Panc1 (cell line): ENCODE measurements around the gene ARHGAP6. TPM values are rescaled to one million over a fixed set of nuclear protein-coding genes. Genes with fewer than 3 reads are reported as not detected.

Experiments
- ATAC-seq: fragments of 200-7000 bp; cut with Tn5 transposase; 2 replicates; pipeline ENCODE4 v1.9.1; 2020; ENCODE audit warnings: mild to moderate bottlenecking, moderate library complexity
- BruUV-seq: library from RNA; stranded (reverse); fragments of 400-500 nt; replicated peaks from 2 replicates; lab custom pipeline; 2021; lab: Mats Ljungman, UMichigan
- CTCF ChIA-PET: fragments of 300-600 bp; sonication (Branson Sonifier 250); formaldehyde crosslinking; loops from one replicate; lab custom pipeline; 2022; ENCODE audit warnings: antibody characterized with exemption; lab: Charles Lee
- POLR2A ChIA-PET: fragments of 300-600 bp; sonication (Branson Sonifier 250); formaldehyde crosslinking; loops from one replicate; lab custom pipeline; 2022; ENCODE audit warnings: antibody characterized with exemption; lab: Charles Lee
- DNase-seq: peaks from one replicate; pipeline ENCODE4 v3.0.0-alpha.2; 2010; ENCODE audit warnings: low read depth, low spot score
- H3K27ac ChIP-seq: 2 replicates; pipeline ENCODE4 v1.5.1; 2011; ENCODE audit warnings: mild to moderate bottlenecking, low read length, inconsistent platforms
- H3K27me3 ChIP-seq: fragments of 200-500 bp; sonication (Bioruptor generic); 2 replicates; pipeline ENCODE4 v1.6.0; 2014; ENCODE audit warnings: low read length, inconsistent platforms; ENCODE audit not compliant: control insufficient read depth, insufficient read depth
- H3K36me3 ChIP-seq: fragments of 200-500 bp; sonication (Bioruptor generic); 2 replicates; pipeline ENCODE4 v1.5.1; 2014; ENCODE audit warnings: inconsistent platforms, mild to moderate bottlenecking, low read length, moderate library complexity; ENCODE audit not compliant: control insufficient read depth, insufficient read depth
- H3K4me1 ChIP-seq: 2 replicates; pipeline ENCODE4 v1.5.1; 2011; ENCODE audit warnings: inconsistent platforms, mild to moderate bottlenecking, low read length, moderate library complexity; ENCODE audit not compliant: control insufficient read depth, insufficient read depth
- H3K4me3 ChIP-seq, 2 experiments: 2 replicates each; pipeline ENCODE4 v1.5.1; 2011 to 2012; ENCODE audit warnings: low read depth in 2 of 2, low read length in 2 of 2, mild to moderate bottlenecking in 2 of 2, inconsistent platforms in 1 of 2, moderate library complexity in 1 of 2
- H3K9me3 ChIP-seq: fragments of 200-500 bp; sonication (Bioruptor generic); 2 replicates; pipeline ENCODE4 v1.5.1; 2014; ENCODE audit warnings: low read depth, mild to moderate bottlenecking, inconsistent platforms, low read length, moderate library complexity; ENCODE audit not compliant: control insufficient read depth, insufficient read depth
- CTCF ChIP-seq: fragments of 450-650 bp; IDR thresholded peaks from 2 replicates; pipeline ENCODE4 v1.5.1; 2017; ENCODE audit warnings: mild to moderate bottlenecking
- POLR2AphosphoS5 ChIP-seq: IDR thresholded peaks from 2 replicates; pipeline ENCODE4 v1.6.1; 2012; ENCODE audit warnings: mild to moderate bottlenecking, low read depth, low read length, moderate library complexity
- REST ChIP-seq, 2 experiments: IDR thresholded peaks; 2 replicates each; pipeline ENCODE4 v1.6.1; 2011 to 2012; ENCODE audit warnings: low read depth in 2 of 2, control low read depth in 1 of 2, low read length in 1 of 2, mild to moderate bottlenecking in 1 of 2, moderate library complexity in 1 of 2; ENCODE audit not compliant: insufficient read depth in 1 of 2
- SIN3A ChIP-seq: IDR thresholded peaks from 2 replicates; pipeline ENCODE4 v1.6.1; 2012; ENCODE audit warnings: low read depth, mild to moderate bottlenecking, low read length, moderate library complexity, borderline replicate concordance; ENCODE audit not compliant: insufficient read depth
- TCF7L2 ChIP-seq: IDR thresholded peaks from 2 replicates; pipeline ENCODE4 v1.6.1; 2011; ENCODE audit warnings: mild to moderate bottlenecking, low read depth, low read length, inconsistent platforms
- in situ Hi-C: cut with HindIII; loops from 2 replicates; pipeline ENCODE4 v1.10.0; 2016; ENCODE audit warnings: low sequenced_read_pairs, low pct_unique_long_range_greater_than_20kb
- intact Hi-C: fragments of 100-400 bp; cut with micrococcal nuclease; formaldehyde crosslinking; loops from one replicate; pipeline ENCODE4 v1.10.0; 2022; ENCODE audit not compliant: unreplicated experiment
- total RNA-seq: library from RNA; stranded (reverse); gene quantifications from one replicate; pipeline ENCODE4 v1.2.1, GENCODE V29; 2021; ENCODE audit not compliant: unreplicated experiment

Gene ARHGAP6
- total RNA-seq, 1 experiment from 2014 or later: 0.13 TPM

- POLR2A ChIA-PET: no interaction called here
Measured at GRCh38 chrX:11474576-11474975, 191.1 kb downstream of the ARHGAP6 start.

GRCh38 chrX:11474021-11474420 lies 191.7 kb downstream of the ARHGAP6 start:
- DNase-seq (no peak), ATAC-seq (no peak)
- intact Hi-C loops: no loop called here
- no peak overlapping the region for H3K4me3 ChIP-seq
- no peaks in the 10 kb centered on the region for H3K27me3 ChIP-seq
- no peaks in the 10 kb centered on the region for H3K36me3 ChIP-seq
- H3K27ac ChIP-seq: no peak overlapping the region
- POLR2A ChIA-PET: no interaction called here
- TF ChIP-seq CTCF: no peak
- no peak for TF ChIP-seq SIN3A
- no peak for TF ChIP-seq TCF7L2
- TF ChIP-seq POLR2AphosphoS5: no peak
- TF ChIP-seq REST (IDR thresholded peaks at IDR 0.05; ENCODE audit: insufficient read depth in 1 of 2, low read depth in 2 of 2, low read length in 1 of 2): no peak
- in situ Hi-C loops: no loop called here
- H3K9me3 ChIP-seq: no peaks in the 10 kb centered on the region
- CTCF ChIA-PET: no interaction called here
- H3K4me1 ChIP-seq: no peaks in the 10 kb centered on the region
- BruUV-seq: no TSS peak

More at GRCh38 chrX:11474576-11474975, 191.1 kb downstream of the ARHGAP6 start:
- intact Hi-C loops: no loop called here
- no TSS peak for BruUV-seq
- no peak for TF ChIP-seq CTCF
- no peak for TF ChIP-seq SIN3A
- no peak for TF ChIP-seq POLR2AphosphoS5
- no peak for TF ChIP-seq REST (IDR thresholded peaks at IDR 0.05; ENCODE audit: insufficient read depth in 1 of 2, low read depth in 2 of 2, low read length in 1 of 2)
- no peaks in the 10 kb centered on the region for H3K4me1 ChIP-seq
- H3K4me3 ChIP-seq: no peak overlapping the region
- ATAC-seq: no peak
- no peaks in the 10 kb centered on the region for H3K36me3 ChIP-seq
- in situ Hi-C loops: no loop called here
- DNase-seq: no peak
- no peaks in the 10 kb centered on the region for H3K9me3 ChIP-seq
- no peaks in the 10 kb centered on the region for H3K27me3 ChIP-seq
- no peak overlapping the region for H3K27ac ChIP-seq
- CTCF ChIA-PET: no interaction called here
